Right lobe of liver (tissue), 6 donors: ENCODE measurements around the gene NANOG. TPM values are rescaled to one million over a fixed set of nuclear protein-coding genes. Genes with fewer than 3 reads are reported as not detected.
"Not testable (repeated sequence)": the region's sequence is repeated elsewhere in the genome, so short reads cannot be mapped to it uniquely, and the experiment has no call there.

Experiments used
- ATAC-seq, 4 donors: fragments of 200-7000 bp; cut with Tn5 transposase; one replicate each; pipeline ENCODE4 v1.9.1; 2020; ENCODE audit warnings: mild to moderate bottlenecking in 4 of 4, moderate library complexity in 4 of 4
- DNase-seq, 3 donors: peaks; one replicate each; pipeline ENCODE4 v3.0.0-alpha.2; 2020
- H3K27ac ChIP-seq, 3 donors: fragments of 200-600 bp; one replicate each; pipeline ENCODE4 v1.8.0; 2022
- H3K27me3 ChIP-seq, 2 donors: fragments of 200-600 bp; one replicate each; pipeline ENCODE4 v1.8.0; 2022
- H3K36me3 ChIP-seq, 4 donors: fragments of 200-600 bp; sonication (generic) in 1 of 4; one replicate each; pipeline versions ENCODE4 v1.5.1 to v1.8.0; 2017 to 2022; ENCODE audit warnings: control low read depth in 1 of 4
- H3K4me1 ChIP-seq, 4 donors: fragments of 200-600 bp; sonication (generic) in 1 of 4; one replicate each; pipeline versions ENCODE4 v1.5.1 to v1.8.0; 2017 to 2022; ENCODE audit warnings: control low read depth in 1 of 4
- H3K4me3 ChIP-seq, 3 donors: fragments of 200-600 bp; one replicate each; pipeline ENCODE4 v1.8.0; 2022
- H3K9me3 ChIP-seq, 4 donors: fragments of 200-600 bp; sonication (generic) in 1 of 4; one replicate each; pipeline versions ENCODE4 v1.5.1 to v1.8.0; 2017 to 2022; ENCODE audit warnings: control low read depth in 1 of 4
- POLR2A ChIP-seq: fragments of 450-650 bp; IDR thresholded peaks from one replicate; pipeline ENCODE4 v1.6.1; 2017; ENCODE audit warnings: antibody characterized with exemption, mild to moderate bottlenecking
- WGBS: methylation state at CpG from one replicate; pipeline ENCODE4 v1.1.6; 2018; ENCODE audit warnings: low coverage, low lambda C conversion rate; ENCODE audit not compliant: insufficient coverage; ENCODE audit errors: missing lambda C conversion rate; 5-methylcytosine and 5-hydroxymethylcytosine counted together
- intact Hi-C, 2 donors: fragments of 100-400 bp; cut with DNase I; formaldehyde crosslinking; loops; one replicate each; pipeline versions ENCODE4 v1.11.2 to v1.14.1; 2022
- total RNA-seq, 6 experiments: library from RNA; depleted of rRNA in 2 of 6; stranded (reverse); fragments of >200 nt in 2 of 6; fragmentation: NEBNext Ultra II Directional in 3 of 6; extraction: Animal tissue kit (Norgen Biotek cat#: 25700) in 3 of 6; gene quantifications; one replicate each; pipeline versions ENCODE4 v1.1.0 to v1.2.4, GENCODE V29; 2016 to 2023
- TF ChIP-seq, protein P1 (sequence below), 4 donors: fragments of 200-600 bp in 3 of 4; fragments of 450-650 bp in 1 of 4; IDR thresholded peaks; one replicate each; pipeline versions ENCODE4 v1.5.1 to v1.8.0; 2016 to 2022; ENCODE audit warnings: antibody characterized with exemption in 4 of 4, mild to moderate bottlenecking in 2 of 4
- donor health status: DM: no; HTN: yes; CAD: no.
- donor health status: DM: no; HTN: no; CAD: no.
- donor health status: DM: no; HTN: no; CAD: no.
- donor health status: DM: no; HTN: yes; CAD: no.
- donor health status: DM: no; HTN: yes; CAD: no.

NANOG gene
- total RNA-seq, 6 experiments from 2014 or later, result 0.06 to 0.46 (median 0.28) TPM; not detected in 3

DNA sequence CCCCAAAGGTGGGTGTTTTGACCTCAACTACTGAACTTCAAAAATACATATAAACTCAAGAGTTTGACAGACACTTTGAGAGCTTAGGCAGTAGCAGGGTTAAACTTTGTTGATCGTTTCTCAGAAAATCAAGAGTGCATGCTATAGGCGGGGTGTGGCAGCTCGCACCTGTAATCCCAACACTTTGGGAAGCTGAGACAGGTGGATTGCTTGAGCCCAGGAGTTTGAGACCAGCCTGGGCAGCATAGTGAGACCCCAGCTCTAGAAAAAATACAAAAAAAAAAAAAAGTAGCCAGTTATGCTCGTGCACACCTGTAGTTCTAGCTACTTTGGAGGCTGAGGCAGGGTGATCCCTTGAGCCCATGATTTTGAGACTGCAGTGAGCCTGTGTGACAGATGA lies 12.3 kb downstream of the NANOG start:
- intact Hi-C loops, result loop anchor here in 1 of 2 donors (10.0 kb wide), 1 partner anchor 127 kb away; no protein-coding TSS in a partner anchor
- TF ChIP-seq POLR2A, result no peak
- TF ChIP-seq, protein P1, sequence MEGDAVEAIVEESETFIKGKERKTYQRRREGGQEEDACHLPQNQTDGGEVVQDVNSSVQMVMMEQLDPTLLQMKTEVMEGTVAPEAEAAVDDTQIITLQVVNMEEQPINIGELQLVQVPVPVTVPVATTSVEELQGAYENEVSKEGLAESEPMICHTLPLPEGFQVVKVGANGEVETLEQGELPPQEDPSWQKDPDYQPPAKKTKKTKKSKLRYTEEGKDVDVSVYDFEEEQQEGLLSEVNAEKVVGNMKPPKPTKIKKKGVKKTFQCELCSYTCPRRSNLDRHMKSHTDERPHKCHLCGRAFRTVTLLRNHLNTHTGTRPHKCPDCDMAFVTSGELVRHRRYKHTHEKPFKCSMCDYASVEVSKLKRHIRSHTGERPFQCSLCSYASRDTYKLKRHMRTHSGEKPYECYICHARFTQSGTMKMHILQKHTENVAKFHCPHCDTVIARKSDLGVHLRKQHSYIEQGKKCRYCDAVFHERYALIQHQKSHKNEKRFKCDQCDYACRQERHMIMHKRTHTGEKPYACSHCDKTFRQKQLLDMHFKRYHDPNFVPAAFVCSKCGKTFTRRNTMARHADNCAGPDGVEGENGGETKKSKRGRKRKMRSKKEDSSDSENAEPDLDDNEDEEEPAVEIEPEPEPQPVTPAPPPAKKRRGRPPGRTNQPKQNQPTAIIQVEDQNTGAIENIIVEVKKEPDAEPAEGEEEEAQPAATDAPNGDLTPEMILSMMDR (IDR thresholded peaks at IDR 0.05), result no peak
- WGBS, result 36% methylated on average over 4 of the region's 4 CpGs

DNA sequence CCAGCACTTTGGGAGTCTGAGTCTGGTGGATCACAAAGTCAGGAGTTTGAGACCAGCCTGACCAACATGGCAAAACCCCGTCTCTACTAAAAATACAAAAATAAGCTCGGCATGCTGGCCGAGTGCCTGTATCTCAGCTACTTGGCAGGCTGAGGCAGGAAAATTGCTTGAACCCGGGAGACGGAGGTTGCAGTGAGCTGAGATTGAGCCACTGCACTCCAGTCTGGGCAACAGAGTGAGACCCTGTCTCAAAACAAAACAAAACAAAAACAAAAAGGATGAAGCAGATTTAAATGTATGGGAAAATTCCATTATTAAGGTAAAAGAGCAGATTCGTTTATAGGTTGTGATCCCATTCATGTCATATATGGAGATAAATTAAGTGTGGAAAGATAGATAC lies 17.1 kb downstream of the NANOG start:
- not testable (repeated sequence) for H3K36me3 ChIP-seq, DNase-seq, H3K4me3 ChIP-seq, H3K27me3 ChIP-seq, H3K4me1 ChIP-seq, H3K9me3 ChIP-seq, H3K27ac ChIP-seq, ATAC-seq
- 63% methylated on average over 5 of the region's 6 CpGs for WGBS
- intact Hi-C loops, result loop anchor here in 1 of 2 donors (10.0 kb wide), 1 partner anchor 132 kb away; no protein-coding TSS in a partner anchor

More for the DNA sequence above, 12.3 kb downstream of the NANOG start:
- Histone ChIP-seq H3K4me1 (no peaks in the 10 kb centered on the region), H3K9me3 (no peaks in the 10 kb centered on the region), H3K27me3 (no peaks in the 10 kb centered on the region), H3K4me3 (no peak overlapping the region), H3K27ac (no peak overlapping the region), H3K36me3 (no peaks in the 10 kb centered on the region)
- ATAC-seq (no peak), DNase-seq (no peak)

DNA sequence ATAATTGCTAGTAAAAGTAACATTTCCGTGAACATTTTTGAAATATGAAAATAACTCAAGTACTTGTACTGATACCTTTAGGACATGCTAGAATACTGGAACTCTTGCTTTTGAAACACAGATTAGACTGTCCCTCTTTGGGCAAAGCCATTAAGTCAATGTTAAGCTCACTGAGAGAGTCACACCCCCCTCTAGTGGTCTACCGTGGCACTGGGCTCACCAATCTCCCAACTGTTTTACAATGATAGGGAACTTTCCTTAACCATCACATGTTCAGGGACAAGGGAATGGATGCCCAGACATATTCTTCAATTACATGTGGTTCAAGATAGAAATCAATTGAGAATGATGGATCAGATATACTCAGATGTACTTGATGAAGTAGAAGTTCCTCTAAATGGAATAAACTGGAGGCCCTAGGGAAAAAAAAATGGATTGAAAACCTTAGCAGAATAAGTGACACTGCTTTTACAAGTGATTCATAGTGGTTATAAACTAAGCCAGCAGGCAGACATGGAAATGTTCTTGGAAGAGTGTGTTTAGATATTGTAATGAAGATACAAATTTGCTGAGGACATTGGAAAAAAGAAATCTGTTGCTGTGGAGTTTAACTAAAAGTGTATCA lies 17.8 kb downstream of the NANOG start:
- H3K27me3 ChIP-seq, result no peaks in the 10 kb centered on the region
- intact Hi-C loops, result loop anchor here in 1 of 2 donors (10.0 kb wide), 1 partner anchor 132 kb away; no protein-coding TSS in a partner anchor
- H3K36me3 ChIP-seq, result no peaks in the 10 kb centered on the region
- no peak overlapping the region for H3K4me3 ChIP-seq
- peak; percentile 91 to 97 (median 95) for ATAC-seq
- peak; percentile 59 to 70 (median 66) for DNase-seq
- no peaks in the 10 kb centered on the region for H3K9me3 ChIP-seq
- H3K27ac ChIP-seq, result no peak overlapping the region
- 2% methylated on average over 2 of the region's 2 CpGs for WGBS
- H3K4me1 ChIP-seq, result no peaks in the 10 kb centered on the region
- TF ChIP-seq, protein P1 (IDR thresholded peaks at IDR 0.05), result peak; percentile 68 to 95 (median 90)
- no peak for TF ChIP-seq POLR2A

DNA sequence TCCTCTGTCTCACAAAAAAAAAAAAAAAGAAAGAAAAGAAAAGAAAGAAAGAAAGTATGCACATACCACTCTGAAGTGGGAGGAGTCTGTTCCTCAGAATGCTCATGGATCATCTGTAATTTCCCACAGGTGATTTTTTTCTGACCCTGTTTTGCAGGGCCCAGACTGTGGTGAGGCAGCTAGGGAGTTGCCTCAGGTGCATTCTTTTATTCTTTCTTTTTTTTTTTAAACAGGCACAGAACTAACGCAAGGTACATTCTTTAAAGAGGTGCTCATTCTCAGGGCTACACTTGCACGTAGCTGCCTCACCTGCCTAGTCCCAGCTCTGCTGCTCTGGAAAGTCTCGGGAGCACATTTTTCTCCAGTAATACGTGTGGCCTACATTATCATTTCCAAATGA lies 36.6 kb downstream of the NANOG start:
- WGBS, result 86% methylated on average over 4 of the region's 4 CpGs

DNA sequence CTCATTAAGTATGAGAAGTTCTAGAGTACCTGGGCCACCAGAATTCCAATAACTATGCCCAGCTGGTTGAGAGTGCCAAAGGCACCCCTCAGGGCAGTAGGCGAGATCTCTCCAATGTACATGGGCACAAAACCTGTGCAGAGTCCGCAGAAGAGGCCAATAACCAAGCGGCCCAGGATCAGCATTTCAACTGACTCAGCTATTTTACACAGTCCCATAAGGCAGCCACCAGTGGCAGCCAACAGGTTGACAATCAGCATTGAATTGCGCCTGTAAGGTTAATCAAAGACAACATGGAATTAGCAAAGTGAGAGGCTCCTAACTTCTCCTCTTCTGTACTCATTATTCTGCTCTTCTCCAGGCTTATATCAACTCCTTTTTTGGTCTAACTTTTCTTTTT lies 40.5 kb downstream of the NANOG start:
- 93% methylated on average over 3 of the region's 4 CpGs for WGBS
- not testable (repeated sequence) for ATAC-seq, H3K4me3 ChIP-seq

More for the DNA sequence above, 36.6 kb downstream of the NANOG start:
- H3K4me3 ChIP-seq, H3K27ac ChIP-seq, DNase-seq, H3K9me3 ChIP-seq, intact Hi-C loops, H3K36me3 ChIP-seq, H3K4me1 ChIP-seq, H3K27me3 ChIP-seq, ATAC-seq: not testable (repeated sequence)

DNA sequence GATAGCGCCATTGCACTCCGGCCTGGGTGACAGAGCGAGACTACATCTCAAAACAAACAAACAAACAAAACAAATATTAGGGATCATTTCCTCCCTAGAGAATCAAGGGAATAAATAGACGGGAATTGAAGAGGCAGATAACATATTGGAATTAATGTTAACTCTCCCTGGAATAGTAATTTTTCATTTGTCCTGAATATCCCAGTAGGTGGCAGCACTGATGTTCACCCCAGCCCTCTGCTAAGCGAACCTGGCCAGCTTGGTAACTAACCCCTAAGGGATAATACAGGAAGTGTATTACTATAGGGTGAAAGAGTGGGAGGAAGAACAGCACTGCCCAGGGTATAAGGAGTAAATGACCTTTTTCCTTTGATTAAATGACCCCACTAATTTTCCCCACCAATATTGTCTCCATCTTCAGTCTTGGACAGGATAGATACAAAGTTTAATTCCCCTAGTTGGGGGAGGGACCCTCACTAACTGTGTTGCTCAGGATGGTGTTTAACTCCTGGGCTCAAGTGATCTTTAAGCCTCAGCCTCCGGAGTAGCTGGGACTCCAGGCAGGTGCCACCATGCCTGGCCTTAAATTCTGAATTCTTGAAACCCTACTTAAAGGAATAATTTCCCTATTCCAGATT lies 43.0 kb downstream of the NANOG start:
- intact Hi-C loops, result no loop called here
- H3K27ac ChIP-seq, result no peak overlapping the region
- DNase-seq (peak in 1 of 3 donors; percentile 24), ATAC-seq (peak; percentile 63 to 86 (median 77))
- TF ChIP-seq, protein P1 (IDR thresholded peaks at IDR 0.05), result peak; percentile 42 to 60 (median 58)
- TF ChIP-seq POLR2A, result no peak
- H3K27me3 ChIP-seq, result no peaks in the 10 kb centered on the region
- no peaks in the 10 kb centered on the region for H3K36me3 ChIP-seq
- no peak overlapping the region for H3K4me3 ChIP-seq
- no peaks in the 10 kb centered on the region for H3K9me3 ChIP-seq
- no peaks in the 10 kb centered on the region for H3K4me1 ChIP-seq
- WGBS, result 25% methylated on average over 4 of the region's 6 CpGs

More for the DNA sequence above, 40.5 kb downstream of the NANOG start:
- H3K27ac ChIP-seq, H3K36me3 ChIP-seq, H3K27me3 ChIP-seq, H3K9me3 ChIP-seq, DNase-seq, intact Hi-C loops, H3K4me1 ChIP-seq: not testable (repeated sequence)

DNA sequence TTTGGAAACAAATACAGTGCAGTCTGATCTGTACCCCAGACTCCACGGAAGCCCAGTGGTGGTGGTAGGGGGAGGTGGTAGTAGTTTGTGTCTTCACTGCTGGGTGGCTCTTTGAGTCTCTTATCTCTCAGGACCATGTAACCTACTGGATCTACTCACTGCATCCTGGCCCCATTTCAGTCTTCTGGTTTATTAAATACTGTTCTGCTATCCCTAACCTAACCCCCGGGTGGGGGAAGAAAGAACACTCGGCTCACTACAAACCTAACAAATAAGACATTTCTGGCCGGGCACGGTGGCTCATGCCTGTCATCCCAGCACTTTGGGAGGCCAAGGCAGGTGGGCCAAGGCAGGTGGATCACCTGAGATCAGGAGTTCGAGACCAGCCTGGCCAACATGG lies 44.0 kb downstream of the NANOG start:
- DNase-seq, H3K27me3 ChIP-seq, H3K36me3 ChIP-seq, ATAC-seq, H3K4me3 ChIP-seq, H3K9me3 ChIP-seq, H3K4me1 ChIP-seq, H3K27ac ChIP-seq, intact Hi-C loops: not testable (repeated sequence)
- 57% methylated on average over 5 of the region's 6 CpGs for WGBS
